ENCODE data around the gene PHF8.

PHF8 gene

DNA sequence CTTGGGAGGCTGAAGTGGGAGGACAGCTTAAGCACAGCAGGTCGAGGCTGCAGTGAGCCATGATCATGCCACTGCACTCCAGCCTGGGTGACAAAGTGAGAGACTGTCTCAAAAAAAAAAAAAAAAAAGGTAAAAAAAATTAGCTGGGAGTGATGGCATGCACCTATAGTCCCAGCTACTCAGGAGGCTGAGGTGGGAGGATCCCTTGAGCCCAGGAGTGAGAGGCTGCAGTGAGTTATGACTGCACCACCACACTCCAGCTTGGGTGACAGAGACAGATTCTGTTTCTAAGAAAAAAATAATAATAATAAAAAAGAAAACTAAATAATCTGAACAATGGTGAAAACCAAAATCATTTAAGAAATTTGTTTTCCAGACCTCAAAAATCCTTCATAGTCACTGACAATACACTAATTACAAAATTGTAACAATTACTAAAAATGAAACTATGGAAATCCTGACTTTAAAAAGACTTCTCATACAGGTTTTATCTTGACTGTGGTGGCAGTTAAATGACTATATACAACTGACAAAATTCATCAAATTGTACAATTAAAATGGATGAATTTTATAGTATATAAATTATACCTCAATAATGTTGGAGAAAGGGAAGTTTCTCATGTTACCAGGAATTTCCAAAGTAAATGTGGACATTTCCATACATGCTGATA lies 31.3 kb downstream of the PHF8 start:
- DNase-seq (ENCODE audit: low read depth, low spot score) = no peak

DNA sequence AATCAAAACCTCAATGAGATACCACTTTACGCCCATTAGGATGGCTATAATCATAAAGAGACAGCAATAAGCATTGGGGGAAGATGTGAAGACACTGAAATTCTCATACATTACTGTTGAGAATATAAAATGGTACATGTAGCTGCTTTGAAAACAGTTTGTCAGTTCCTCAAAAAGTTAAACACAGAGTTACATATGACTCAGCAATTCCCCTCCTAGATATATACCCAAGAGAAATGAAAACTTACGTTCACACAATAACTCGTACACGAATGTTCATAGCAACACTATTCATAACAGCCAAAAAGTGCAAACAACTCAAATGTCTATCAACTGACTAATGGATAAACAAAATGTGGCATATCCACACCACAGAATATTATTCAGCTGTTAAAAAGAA lies 36.6 kb downstream of the PHF8 start:
- DNase-seq (ENCODE audit: low read depth, low spot score) = no peak

DNA sequence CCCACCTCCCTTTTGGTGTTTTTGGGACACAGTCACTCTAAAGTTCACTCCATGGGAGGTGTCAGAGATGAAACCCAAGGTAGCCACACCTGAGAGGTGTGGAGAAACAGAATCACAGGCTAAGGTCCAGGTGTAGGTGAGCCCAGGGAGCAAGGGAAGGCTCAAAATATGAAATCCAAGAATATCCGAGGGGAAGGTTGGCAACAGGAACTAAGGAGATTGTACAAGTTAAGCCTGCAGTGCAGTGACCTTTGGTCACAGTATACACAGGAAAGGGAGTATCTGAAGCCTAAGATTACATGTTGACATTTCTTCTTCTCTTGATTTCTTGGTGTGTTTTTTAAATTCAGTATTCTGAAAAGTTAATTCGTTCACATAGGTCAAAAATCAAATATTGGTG lies 46.5 kb downstream of the PHF8 start:
- no peak for DNase-seq (ENCODE audit: low read depth, low spot score)

DNA sequence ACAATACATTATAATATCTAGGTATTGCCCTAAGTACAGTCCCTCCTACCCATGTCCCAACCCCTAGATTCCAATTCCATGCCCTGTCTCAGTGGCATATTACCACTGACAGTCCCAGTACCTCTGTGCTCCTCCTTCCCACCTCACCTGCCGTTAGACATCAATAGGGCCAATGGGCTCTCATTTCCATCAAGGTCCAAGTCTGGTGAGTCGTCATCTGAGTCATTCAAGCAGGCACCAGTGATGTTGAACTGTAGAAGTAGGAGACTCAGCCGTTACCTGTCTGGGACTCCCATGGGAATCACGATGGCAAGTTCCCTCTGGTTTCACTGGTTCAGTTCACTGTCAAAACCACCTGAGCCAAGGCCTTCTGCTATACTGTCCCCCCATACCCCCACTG lies 51.7 kb downstream of the PHF8 start:
- DNase-seq (ENCODE audit: low read depth, low spot score) = no peak

DNA sequence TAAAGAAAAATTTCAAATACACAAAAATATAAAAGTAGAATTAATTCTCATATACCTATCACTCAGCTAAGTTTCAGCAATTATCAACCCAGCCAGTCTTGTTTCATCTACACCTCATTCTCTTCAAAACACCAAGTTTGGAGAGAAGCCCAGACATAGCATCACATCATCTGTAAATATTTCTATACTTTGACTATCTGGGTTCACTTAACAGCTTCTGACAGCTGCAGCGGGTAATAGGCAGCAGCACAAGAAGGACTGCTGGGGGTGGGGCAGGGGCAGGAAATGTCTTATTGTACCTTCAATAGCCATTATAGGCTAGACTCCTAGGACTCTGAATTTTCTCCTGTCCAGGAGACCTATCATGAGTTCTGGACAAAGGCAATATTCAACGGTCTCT lies 54.1 kb downstream of the PHF8 start:
- DNase-seq (ENCODE audit: low read depth, low spot score) = no peak

DNA sequence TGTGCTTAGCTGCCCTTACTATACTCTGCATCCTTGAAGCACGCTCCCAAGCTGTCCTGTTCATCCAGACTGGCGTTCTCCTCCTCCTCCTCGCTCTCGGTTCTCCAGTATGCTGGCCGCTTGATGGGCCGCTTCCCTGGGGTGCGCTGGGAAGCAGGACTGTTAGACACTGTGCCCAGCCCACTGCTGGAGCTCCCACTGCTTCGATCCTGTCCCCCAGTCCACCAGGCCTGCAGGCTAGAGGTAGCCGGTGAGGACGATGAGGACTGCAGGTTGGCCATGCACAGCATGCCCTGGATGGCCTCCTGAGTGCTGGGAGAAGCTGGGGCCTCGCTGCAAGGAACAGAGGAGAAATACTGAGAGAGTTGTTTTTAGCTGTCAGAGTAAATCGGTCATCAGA lies 59.4 kb downstream of the PHF8 start:
- no peak for DNase-seq (ENCODE audit: low read depth, low spot score)

DNA sequence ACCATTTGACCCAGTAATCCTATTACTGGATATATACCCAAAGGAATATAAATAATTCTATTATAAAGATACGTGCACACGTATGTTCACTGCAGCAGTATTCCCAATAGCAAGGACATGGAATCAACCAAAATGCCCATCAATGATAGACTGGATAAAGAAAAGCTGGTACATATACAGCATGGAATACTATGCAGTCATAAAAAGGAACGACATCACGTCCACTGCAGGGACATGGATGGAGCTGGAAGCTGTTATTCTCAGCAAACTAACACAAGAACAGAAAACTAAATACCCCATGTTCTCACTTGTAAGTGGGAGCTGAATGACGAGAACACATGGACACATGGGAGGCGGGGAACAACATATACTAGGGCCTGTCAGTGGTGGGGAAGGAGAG lies 69.7 kb downstream of the PHF8 start:
- DNase-seq (ENCODE audit: low read depth, low spot score) = no peak

DNA sequence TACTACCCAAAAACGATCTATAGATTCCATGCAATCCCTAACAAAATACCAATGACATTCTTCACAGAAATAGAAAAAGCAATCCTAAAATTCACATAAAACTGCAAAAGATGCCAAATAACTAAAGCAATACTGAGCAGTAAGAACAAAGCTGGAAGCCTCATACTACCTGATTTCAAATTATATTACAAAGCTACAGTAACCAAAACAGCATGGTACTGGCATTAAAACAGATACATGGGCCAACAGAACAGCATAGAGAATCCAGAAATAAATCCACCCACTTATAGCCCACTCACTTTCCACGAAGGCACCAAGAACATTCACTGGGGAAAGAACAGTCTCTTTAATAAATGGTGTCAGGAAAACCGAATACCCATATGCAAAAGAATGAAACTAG lies 74.7 kb downstream of the PHF8 start:
- no peak for DNase-seq (ENCODE audit: low read depth, low spot score)

DNA sequence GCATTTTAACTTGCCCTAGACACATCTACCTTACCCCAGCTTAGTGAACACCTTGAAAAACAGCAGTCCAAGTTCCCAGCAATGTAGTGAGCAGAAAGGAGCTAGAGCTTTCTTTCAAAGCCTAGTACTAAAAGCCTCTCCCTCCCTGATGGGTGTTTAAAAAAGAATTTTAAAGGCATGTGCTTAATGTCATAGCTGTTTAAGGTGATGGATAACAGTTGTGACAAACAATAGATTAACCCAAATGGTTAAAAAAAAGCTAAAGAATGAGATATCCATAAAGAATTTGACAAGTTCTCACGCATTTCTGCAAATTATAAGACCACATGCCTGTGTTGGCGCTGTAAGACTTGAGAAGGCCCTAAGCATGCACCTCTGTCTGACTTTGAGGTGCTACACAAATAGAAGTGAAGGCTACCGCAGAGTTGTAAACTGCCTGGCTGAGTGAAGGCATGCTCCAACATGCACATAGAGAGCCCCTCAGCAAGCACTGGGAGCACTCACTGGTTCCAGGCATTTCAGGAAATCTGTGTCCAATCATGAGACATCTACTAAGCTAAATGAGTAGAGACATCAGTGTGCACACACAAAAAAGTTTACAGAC lies 94.0 kb downstream of the PHF8 start:
- DNase-seq (ENCODE audit: low read depth, low spot score) = no peak

DNA sequence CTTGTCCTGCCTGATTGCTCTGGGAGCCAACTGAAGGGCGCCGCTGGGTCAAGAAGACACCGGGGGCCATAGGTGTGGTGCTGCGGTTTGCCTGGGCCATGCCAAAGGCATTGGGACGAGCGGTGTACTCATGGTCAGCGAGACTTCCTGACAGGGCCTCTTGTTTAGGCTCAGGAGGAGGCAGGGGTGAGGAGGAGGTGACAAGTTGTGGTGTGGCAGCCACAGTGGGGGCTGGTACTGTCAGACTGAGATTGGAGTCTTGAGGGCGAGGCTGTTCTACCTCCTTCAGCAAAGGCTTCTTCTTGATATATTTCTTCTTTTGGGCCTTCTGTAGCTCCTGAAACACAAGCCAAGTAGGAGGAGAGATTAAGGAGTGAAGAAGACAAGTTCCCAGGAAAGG lies 104.1 kb downstream of the PHF8 start:
- no peak for DNase-seq (ENCODE audit: low read depth, low spot score)

DNA sequence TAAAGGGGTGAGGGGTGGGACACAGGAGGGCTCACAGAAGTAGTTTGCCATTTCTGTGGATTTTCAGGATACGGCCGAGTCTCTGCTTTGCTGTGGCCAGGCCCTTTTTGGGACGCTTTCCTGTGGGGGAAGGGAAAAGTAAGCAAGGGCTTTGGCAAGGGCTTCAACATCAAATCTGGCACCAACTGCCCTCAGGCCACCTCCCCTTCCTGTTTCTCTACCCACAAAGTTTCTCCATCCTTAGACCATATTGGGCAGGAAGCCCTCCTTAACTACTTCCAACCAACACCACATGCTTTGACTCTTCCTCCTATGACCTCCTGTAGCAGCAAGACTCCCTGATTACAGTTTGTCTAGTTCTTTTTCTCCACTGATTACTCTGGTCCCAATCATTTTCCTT lies 105.1 kb downstream of the PHF8 start:
- no peak for DNase-seq (ENCODE audit: low read depth, low spot score)

DNA sequence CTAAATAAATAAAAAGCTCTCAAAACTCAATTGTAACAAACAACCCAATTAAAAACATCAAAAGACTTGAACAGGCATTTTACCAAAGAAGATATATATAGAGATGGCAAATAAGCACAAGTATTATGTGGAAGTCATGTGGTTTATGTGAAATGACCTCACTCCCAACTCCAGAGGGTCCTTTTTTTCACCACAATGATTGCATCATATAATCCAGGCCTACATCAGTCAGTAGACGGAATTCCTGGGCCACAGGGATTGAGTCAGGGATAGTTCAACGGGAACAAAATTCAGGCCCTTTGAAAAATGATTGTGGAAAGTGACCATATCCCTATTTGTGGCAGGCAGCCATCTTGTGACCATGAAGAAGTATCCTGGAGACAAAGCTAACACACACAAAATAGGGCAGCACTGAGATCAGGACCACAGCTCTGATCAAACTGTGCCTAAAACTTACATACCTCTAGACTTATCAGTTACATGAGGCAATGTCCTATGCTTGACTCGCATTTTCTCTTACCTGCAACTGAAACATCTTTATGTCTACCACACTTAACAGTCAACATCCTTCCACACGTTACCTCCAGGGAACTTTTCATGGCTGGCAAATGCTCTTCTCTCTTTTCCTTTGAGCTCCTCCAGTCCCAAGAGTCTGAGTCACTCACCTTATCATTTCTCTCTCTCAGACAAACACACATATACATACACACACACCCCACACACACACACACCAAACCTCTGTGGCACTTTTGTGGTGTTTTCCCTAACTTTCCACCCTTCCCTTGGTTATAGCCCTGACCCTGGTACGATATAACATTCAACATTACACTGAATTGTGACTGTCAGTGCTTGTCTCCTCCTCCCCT lies 113.5 kb downstream of the PHF8 start:
- DNase-seq (ENCODE audit: low read depth, low spot score) = no peak

DNA sequence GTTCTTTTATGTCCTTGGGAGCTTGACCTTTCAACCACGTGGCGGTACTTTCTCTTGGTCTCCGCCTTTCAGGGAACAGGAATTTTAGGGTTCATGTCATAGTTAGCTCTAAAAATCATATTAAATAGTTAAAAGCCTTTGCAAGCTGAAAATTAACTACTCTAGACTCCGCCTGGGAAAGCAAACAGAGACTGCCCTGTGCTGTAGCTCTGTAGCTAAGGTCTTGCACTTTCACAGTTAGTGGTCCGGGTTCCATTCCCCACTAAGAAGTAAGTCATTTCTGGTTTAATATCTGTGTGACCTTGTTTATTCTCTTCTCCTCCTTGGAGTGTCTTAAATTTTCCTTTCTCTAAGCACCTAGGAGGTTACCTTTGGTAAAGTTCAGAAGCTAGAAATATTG lies 118.2 kb downstream of the PHF8 start:
- DNase-seq (ENCODE audit: low read depth, low spot score) = no peak

DNA sequence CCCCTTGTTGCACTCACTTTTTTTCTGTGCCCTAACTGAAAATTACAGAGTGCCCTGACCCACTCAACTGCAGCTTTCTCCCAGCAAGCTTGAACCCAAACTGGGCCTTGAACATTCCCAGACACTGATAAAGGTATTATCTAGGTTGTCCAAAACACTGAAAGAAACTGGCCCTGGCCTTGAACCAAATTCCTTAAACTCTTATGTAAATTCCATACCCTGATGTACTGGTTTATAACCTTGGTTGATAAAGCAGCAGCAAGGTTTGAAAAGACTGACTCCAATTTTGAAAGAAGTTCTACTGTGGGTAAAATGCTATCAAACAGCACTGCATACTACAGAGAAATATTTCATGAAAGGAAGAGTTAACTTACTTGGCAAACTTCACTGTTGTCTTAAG lies 125.6 kb downstream of the PHF8 start:
- no peak for DNase-seq (ENCODE audit: low read depth, low spot score)

DNA sequence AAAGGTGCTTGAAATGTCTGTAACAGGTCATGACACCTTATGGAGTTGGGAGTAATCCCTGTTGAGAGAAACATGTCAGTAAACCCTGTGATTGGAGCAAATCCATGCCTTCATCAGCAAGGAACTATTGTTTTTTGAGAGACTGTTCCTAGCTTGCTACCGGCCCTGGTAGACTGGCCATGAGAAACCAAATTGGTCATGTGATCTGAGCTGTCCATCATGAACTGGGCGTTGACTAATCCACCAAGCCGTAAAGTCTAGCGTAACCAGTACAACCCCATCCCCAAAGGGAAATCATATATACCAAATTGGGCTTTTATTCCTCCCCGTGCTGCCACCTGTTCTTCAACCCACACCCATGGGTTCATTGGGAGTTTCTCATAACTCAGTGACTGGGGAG lies 143.7 kb downstream of the PHF8 start:
- DNase-seq (ENCODE audit: low read depth, low spot score) = no peak

DNA sequence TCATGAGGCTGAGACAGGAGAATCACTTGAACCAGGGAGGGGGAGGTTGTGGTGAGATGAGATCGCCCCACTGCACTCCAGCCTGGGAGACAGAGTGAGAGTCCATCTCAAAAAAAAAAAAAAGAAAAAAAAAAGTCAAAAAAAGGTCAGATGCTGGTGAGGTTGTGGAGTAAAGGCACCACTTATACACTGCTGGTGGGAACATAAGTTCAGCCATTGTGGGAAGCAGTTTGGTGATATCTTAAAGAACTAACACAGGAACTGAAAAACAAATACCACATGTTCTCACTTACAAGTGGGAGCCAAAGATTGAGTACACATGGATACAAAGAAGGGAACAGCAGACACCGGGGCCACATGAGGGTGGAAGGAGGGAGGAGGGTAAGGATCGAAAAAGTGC lies 149.0 kb downstream of the PHF8 start:
- DNase-seq (ENCODE audit: low read depth, low spot score) = no peak
